Suprapubic skin (tissue), 4 donors: ENCODE results near the gene ABCA13. TPM values are rescaled to one million over a fixed set of nuclear protein-coding genes. Genes with fewer than 3 reads are reported as not detected.

ENCODE experiments used
- DNase-seq, 2 donors: peaks; one replicate each; pipeline ENCODE4 v3.0.0-alpha.2; 2019; ENCODE audit warnings: low spot score in 2 of 2
- H3K27ac ChIP-seq: fragments of 200-600 bp; sonication (generic); one replicate; pipeline ENCODE4 v1.5.1; 2019
- H3K27me3 ChIP-seq: fragments of 200-600 bp; sonication (generic); one replicate; pipeline ENCODE4 v1.5.1; 2019
- H3K36me3 ChIP-seq: fragments of 200-600 bp; sonication (generic); one replicate; pipeline ENCODE4 v1.5.1; 2019
- H3K4me1 ChIP-seq: fragments of 200-600 bp; sonication (generic); one replicate; pipeline ENCODE4 v1.5.1; 2019
- H3K4me3 ChIP-seq: fragments of 200-600 bp; sonication (generic); one replicate; pipeline ENCODE4 v1.5.1; 2019; ENCODE audit warnings: mild to moderate bottlenecking
- H3K9me3 ChIP-seq: fragments of 200-600 bp; sonication (generic); one replicate; pipeline ENCODE4 v1.5.1; 2019
- EP300 ChIP-seq: sonication (generic); formaldehyde crosslinking; IDR thresholded peaks from one replicate; pipeline ENCODE4 v1.6.1; 2017; ENCODE audit warnings: antibody characterized with exemption
- POLR2A ChIP-seq, 2 donors: fragments of 450-650 bp; IDR thresholded peaks; one replicate each; pipeline ENCODE4 v1.6.1; 2017; ENCODE audit warnings: antibody characterized with exemption in 2 of 2, mild to moderate bottlenecking in 2 of 2, moderate library complexity in 2 of 2
- POLR2AphosphoS5 ChIP-seq, 3 donors: sonication (generic); formaldehyde crosslinking; IDR thresholded peaks; one replicate each; pipeline ENCODE4 v1.6.1; 2017; ENCODE audit warnings: antibody characterized with exemption in 3 of 3
- WGBS: methylation state at CpG from one replicate; pipeline ENCODE4 v1.1.5; 2018; 5-methylcytosine and 5-hydroxymethylcytosine counted together
- total RNA-seq, 4 donors: library from RNA; depleted of rRNA; stranded (reverse); fragments of >200 nt; gene quantifications; one replicate each; pipeline ENCODE4 v1.1.0, GENCODE V29; 2016
- TF ChIP-seq, protein P1 (sequence below), 2 donors: fragments of 200-600 bp in 1 of 2; fragments of 450-650 bp in 1 of 2; sonication (generic) in 1 of 2; IDR thresholded peaks; one replicate each; pipeline ENCODE4 v1.5.1; 2016 to 2019; ENCODE audit warnings: antibody characterized with exemption in 2 of 2, mild to moderate bottlenecking in 1 of 2, moderate library complexity in 1 of 2

Gene ABCA13
- total RNA-seq, 4 donors from 2014 or later, result 0.64 to 4.7 (median 2.6) TPM

DNA sequence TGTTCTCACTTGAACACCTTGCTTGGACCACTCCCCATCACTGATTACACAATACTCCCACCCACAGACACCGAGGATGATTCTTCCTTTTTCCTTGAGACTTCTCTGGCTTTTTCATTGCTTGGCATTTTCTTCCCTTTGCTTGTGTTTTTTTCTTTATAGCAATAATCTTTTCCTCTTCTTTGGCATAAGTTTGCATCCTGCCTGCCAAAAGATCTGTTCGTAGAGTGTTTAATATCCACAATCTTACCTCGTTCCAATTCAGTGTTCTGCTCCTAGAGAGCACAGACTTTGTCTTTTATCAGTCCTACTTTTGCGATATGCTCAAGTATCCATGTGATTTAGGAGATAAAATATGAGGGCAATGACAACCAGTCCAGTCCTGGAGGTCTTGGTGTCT is 449.8 kb downstream of the ABCA13 start:
- Histone ChIP-seq H3K27me3 (no peaks in the 10 kb centered on the region), H3K36me3 (no peaks in the 10 kb centered on the region), H3K4me1 (no peaks in the 10 kb centered on the region), H3K9me3 (no peaks in the 10 kb centered on the region), H3K4me3 (no peak overlapping the region), H3K27ac (no peak overlapping the region)
- TF ChIP-seq EP300, result no peak
- 37% methylated on average over 4 of the region's 4 CpGs for WGBS
- no peak for DNase-seq

DNA sequence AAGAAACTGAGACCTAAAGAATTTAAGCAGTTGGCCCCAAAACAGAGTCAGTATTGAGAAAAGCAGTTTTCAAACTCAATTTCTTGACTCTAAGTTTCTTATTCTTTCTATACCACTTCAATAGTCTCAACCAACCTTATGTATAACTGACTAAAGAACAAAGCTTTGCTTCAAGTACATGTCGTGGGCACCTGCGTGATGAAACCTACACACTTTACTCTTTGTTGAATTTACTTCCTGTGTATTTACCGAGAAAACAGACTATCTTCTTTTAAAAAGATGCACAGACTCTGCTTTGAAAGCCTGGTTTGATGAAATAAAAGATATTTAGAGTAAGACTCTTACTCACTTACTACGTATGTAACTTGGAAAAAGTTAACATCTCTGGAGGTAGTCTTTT is 455.9 kb downstream of the ABCA13 start:
- no peak overlapping the region for H3K4me3 ChIP-seq
- no peak overlapping the region for H3K27ac ChIP-seq
- H3K27me3 ChIP-seq, result no peaks in the 10 kb centered on the region
- 84% methylated on average over 4 of the region's 4 CpGs for WGBS
- TF ChIP-seq POLR2AphosphoS5 (IDR thresholded peaks at IDR 0.05), result no peak
- no peak for TF ChIP-seq EP300
- TF ChIP-seq POLR2A (IDR thresholded peaks at IDR 0.05), result no peak
- TF ChIP-seq, protein P1, sequence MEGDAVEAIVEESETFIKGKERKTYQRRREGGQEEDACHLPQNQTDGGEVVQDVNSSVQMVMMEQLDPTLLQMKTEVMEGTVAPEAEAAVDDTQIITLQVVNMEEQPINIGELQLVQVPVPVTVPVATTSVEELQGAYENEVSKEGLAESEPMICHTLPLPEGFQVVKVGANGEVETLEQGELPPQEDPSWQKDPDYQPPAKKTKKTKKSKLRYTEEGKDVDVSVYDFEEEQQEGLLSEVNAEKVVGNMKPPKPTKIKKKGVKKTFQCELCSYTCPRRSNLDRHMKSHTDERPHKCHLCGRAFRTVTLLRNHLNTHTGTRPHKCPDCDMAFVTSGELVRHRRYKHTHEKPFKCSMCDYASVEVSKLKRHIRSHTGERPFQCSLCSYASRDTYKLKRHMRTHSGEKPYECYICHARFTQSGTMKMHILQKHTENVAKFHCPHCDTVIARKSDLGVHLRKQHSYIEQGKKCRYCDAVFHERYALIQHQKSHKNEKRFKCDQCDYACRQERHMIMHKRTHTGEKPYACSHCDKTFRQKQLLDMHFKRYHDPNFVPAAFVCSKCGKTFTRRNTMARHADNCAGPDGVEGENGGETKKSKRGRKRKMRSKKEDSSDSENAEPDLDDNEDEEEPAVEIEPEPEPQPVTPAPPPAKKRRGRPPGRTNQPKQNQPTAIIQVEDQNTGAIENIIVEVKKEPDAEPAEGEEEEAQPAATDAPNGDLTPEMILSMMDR (IDR thresholded peaks at IDR 0.05), result no peak
- DNase-seq, result no peak
- no peaks in the 10 kb centered on the region for H3K4me1 ChIP-seq
- no peaks in the 10 kb centered on the region for H3K9me3 ChIP-seq
- H3K36me3 ChIP-seq, result no peaks in the 10 kb centered on the region

DNA sequence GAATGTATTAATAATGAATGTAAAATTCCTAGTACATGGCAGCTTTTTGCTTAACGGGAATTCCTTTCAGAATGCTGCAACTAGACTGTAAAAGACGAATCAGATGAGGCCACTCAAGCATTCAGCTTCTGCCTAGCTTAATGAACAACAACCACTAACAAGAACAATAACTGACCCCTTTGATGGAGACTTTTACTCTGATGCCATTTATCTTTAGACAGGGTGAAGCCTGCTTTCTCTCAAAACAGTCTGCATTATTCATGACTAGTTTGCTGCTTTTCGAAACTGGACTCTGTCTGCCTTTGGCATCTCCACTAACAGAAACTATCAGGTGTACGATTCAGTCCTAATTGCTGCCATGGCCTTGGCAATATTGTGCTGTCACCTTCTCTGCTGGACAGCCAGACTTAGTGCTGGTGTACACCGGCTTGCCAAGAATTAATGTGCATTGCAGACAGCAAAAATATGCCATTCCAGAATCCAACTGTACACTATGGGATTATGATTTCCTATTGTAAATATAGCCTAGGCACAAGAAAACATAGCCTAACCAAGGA is 457.6 kb downstream of the ABCA13 start:
- Histone ChIP-seq H3K27me3 (no peaks in the 10 kb centered on the region), H3K36me3 (no peaks in the 10 kb centered on the region), H3K27ac (no peak overlapping the region), H3K9me3 (no peaks in the 10 kb centered on the region), H3K4me1 (no peaks in the 10 kb centered on the region), H3K4me3 (no peak overlapping the region)
- no peak for DNase-seq
- TF ChIP-seq POLR2AphosphoS5 (IDR thresholded peaks at IDR 0.05) (no peak), POLR2A (IDR thresholded peaks at IDR 0.05) (no peak), EP300 (no peak)
- TF ChIP-seq, protein P1 (IDR thresholded peaks at IDR 0.05), result no peak
- whole genome bisulfite sequencing, result 75% methylated on average over 5 of the region's 5 CpGs

DNA sequence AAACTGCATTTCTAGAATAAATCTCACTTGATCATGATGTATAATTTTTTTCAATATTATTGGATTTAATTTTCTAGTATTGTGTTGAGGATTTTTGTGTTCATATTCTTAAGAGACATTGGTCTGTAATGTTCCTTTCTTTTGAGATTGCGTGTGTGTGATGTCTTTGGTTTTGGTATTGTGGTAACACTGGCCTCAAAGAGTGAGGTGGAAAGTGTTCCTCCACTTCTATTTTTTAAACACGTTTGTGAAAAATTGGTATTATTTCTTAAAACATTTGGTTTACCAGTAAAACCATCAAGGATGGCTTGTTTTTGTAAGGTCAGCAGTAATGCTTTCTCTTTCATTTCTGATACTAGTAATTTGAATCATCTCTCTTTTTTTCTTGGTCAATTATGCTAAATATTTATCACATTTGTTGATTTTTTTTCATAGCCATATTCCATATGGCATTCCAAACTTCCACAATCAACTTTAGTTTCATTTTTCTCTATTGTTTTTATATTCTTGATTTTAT is 462.9 kb downstream of the ABCA13 start:
- no peak for DNase-seq

DNA sequence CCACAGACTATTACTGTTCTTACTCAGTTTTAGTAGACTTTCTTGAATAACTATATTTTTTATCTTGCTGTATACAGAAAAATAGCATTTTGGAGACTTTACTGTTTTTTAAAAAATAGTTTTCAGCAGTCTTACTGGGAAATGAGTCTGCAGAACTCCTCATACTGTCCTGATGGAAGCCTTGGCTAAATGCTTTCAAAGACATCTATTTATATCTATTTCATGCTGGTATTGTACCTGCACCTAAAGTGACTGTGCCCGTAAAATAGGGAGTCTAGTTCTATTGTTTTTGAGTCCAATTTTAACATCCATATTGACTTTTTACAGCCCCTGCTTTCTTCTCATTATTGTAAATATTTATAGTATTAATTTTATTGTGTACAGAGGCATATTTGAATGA is 464.5 kb downstream of the ABCA13 start:
- Histone ChIP-seq H3K9me3 (no peaks in the 10 kb centered on the region), H3K4me1 (peaks cover 3% of the 10 kb centered on the region), H3K4me3 (no peak overlapping the region), H3K36me3 (no peaks in the 10 kb centered on the region), H3K27me3 (no peaks in the 10 kb centered on the region), H3K27ac (no peak overlapping the region)
- no peak for DNase-seq
- TF ChIP-seq POLR2AphosphoS5 (IDR thresholded peaks at IDR 0.05) (no peak), POLR2A (IDR thresholded peaks at IDR 0.05) (no peak), EP300 (no peak)
- TF ChIP-seq, protein P1 (IDR thresholded peaks at IDR 0.05), result no peak
- 95% methylated on average over 1 of the region's 1 CpG for WGBS

More for the DNA sequence above, 462.9 kb downstream of the ABCA13 start:
- H3K36me3 ChIP-seq, result no peaks in the 10 kb centered on the region
- no peak overlapping the region for H3K4me3 ChIP-seq
- no peaks in the 10 kb centered on the region for H3K9me3 ChIP-seq
- 87% methylated on average over 2 of the region's 2 CpGs for WGBS
- H3K27me3 ChIP-seq, result no peaks in the 10 kb centered on the region
- peaks cover 3% of the 10 kb centered on the region for H3K4me1 ChIP-seq
- H3K27ac ChIP-seq, result no peak overlapping the region
- TF ChIP-seq POLR2AphosphoS5 (IDR thresholded peaks at IDR 0.05) (no peak), POLR2A (IDR thresholded peaks at IDR 0.05) (no peak), EP300 (no peak)
- TF ChIP-seq, protein P1 (IDR thresholded peaks at IDR 0.05), result no peak
